ENCODE measurements around the gene NPY.

The NPY gene

GRCh38 chr7:24316340-24316739 lies 32.4 kb downstream of the NPY start:
- DNase-seq (ENCODE audit: low spot score): no peak

GRCh38 chr7:24318326-24318725 lies 34.3 kb downstream of the NPY start:
- no peak for DNase-seq (ENCODE audit: low spot score)

- no peak for DNase-seq (ENCODE audit: low spot score)
Measured at GRCh38 chr7:24319209-24319608, 35.2 kb downstream of the NPY start.

- no peak for DNase-seq (ENCODE audit: low spot score)
Measured at GRCh38 chr7:24323961-24324480, 40.0 kb downstream of the NPY start.

- no peak for DNase-seq (ENCODE audit: low spot score)
Measured at GRCh38 chr7:24325708-24326107, 41.7 kb downstream of the NPY start.

- no peak for DNase-seq (ENCODE audit: low spot score)
Measured at GRCh38 chr7:24328050-24328449, 44.1 kb downstream of the NPY start.

- no peak for DNase-seq (ENCODE audit: low spot score)
Measured at GRCh38 chr7:24328894-24329293, 44.9 kb downstream of the NPY start.

GRCh38 chr7:24334012-24334411 lies 50.0 kb downstream of the NPY start:
- no peak for DNase-seq (ENCODE audit: low spot score)

- DNase-seq (ENCODE audit: low spot score): no peak
Measured at GRCh38 chr7:24334627-24335026, 50.6 kb downstream of the NPY start.

GRCh38 chr7:24336461-24336860 lies 52.5 kb downstream of the NPY start:
- DNase-seq (ENCODE audit: low spot score): no peak

GRCh38 chr7:24337180-24337579 lies 53.2 kb downstream of the NPY start:
- no peak for DNase-seq (ENCODE audit: low spot score)

GRCh38 chr7:24339575-24339974 lies 55.6 kb downstream of the NPY start:
- DNase-seq (ENCODE audit: low spot score): no peak

GRCh38 chr7:24340727-24341126 lies 56.7 kb downstream of the NPY start:
- no peak for DNase-seq (ENCODE audit: low spot score)
